Chondrocyte (in vitro differentiated cells): ENCODE results near the gene UCN2. TPM values are rescaled to one million over a fixed set of nuclear protein-coding genes. Genes with fewer than 3 reads are reported as not detected.

Experiments
- DNase-seq: peaks from one replicate; pipeline ENCODE4 v3.0.0; 2021; ENCODE audit warnings: mixed read lengths, low spot score
- H3K27ac Mint-ChIP-seq: one replicate; pipeline ENCODE4 v1.8.0; 2021; ENCODE audit warnings: mild to moderate bottlenecking, moderate library complexity, mixed read lengths; ENCODE audit not compliant: unreplicated experiment
- H3K27me3 Mint-ChIP-seq: 2 replicates; pipeline ENCODE4 v1.8.0; 2021; ENCODE audit warnings: low read depth, mixed read lengths
- H3K36me3 Mint-ChIP-seq: 2 replicates; pipeline ENCODE4 v1.8.0; 2021; ENCODE audit warnings: low read depth, mixed read lengths
- H3K4me1 Mint-ChIP-seq: 2 replicates; pipeline ENCODE4 v1.8.0; 2021; ENCODE audit warnings: low read depth, mild to moderate bottlenecking, mixed read lengths
- H3K4me3 Mint-ChIP-seq: one replicate; pipeline ENCODE4 v1.8.0; 2021; ENCODE audit warnings: mild to moderate bottlenecking, moderate library complexity, mixed read lengths; ENCODE audit not compliant: unreplicated experiment
- H3K9me3 Mint-ChIP-seq: 2 replicates; pipeline ENCODE4 v1.8.0; 2021; ENCODE audit warnings: low read depth, mixed read lengths
- total RNA-seq: library from RNA; stranded (reverse); gene quantifications from 3 replicates; pipeline ENCODE4 v1.2.1, GENCODE V29; 2021
- TF ChIP-seq, protein P1 (sequence below): fragments of 200-600 bp; sonication (generic); IDR thresholded peaks from 2 replicates; pipeline ENCODE4 v1.5.0; 2021; ENCODE audit warnings: antibody characterized with exemption, mild to moderate bottlenecking, moderate library complexity

Gene UCN2
- total RNA-seq, 1 donor from 2014 or later: 3.3 TPM

DNA sequence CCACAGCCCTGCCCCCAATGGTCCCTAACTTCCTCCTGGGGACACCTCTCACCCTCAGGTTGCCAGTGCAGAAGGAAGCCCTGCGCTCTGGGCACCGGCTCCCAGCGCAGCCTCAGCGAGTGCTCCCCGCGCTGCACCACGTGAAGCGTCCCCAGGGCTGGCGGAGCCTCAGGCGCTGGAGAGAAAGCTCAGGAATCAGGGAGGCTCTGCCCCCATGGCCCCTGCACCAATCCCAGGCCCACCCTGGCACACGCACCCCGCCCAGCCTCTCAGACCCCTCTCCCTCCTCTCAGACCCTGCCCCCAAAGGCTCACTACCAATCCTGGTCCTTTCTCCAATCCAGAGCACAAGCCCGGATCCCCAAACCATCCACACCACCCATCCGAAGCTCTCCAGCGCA is 24.6 kb upstream of the UCN2 start:
- no peak for DNase-seq
- H3K27ac Mint-ChIP-seq: no peak overlapping the region
- TF ChIP-seq, protein P1, sequence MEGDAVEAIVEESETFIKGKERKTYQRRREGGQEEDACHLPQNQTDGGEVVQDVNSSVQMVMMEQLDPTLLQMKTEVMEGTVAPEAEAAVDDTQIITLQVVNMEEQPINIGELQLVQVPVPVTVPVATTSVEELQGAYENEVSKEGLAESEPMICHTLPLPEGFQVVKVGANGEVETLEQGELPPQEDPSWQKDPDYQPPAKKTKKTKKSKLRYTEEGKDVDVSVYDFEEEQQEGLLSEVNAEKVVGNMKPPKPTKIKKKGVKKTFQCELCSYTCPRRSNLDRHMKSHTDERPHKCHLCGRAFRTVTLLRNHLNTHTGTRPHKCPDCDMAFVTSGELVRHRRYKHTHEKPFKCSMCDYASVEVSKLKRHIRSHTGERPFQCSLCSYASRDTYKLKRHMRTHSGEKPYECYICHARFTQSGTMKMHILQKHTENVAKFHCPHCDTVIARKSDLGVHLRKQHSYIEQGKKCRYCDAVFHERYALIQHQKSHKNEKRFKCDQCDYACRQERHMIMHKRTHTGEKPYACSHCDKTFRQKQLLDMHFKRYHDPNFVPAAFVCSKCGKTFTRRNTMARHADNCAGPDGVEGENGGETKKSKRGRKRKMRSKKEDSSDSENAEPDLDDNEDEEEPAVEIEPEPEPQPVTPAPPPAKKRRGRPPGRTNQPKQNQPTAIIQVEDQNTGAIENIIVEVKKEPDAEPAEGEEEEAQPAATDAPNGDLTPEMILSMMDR: no peak
- H3K4me1 Mint-ChIP-seq: no peaks in the 10 kb centered on the region
- peaks cover 8% of the 10 kb centered on the region for H3K36me3 Mint-ChIP-seq
- no peaks in the 10 kb centered on the region for H3K27me3 Mint-ChIP-seq
- no peaks in the 10 kb centered on the region for H3K9me3 Mint-ChIP-seq
- H3K4me3 Mint-ChIP-seq: no peak overlapping the region

GRCh38 chr3:48587686-48588085 is 24.1 kb upstream of the UCN2 start:
- peaks cover 8% of the 10 kb centered on the region for H3K36me3 Mint-ChIP-seq
- H3K9me3 Mint-ChIP-seq: no peaks in the 10 kb centered on the region
- H3K4me3 Mint-ChIP-seq: no peak overlapping the region
- TF ChIP-seq, protein P1: no peak
- H3K27me3 Mint-ChIP-seq: no peaks in the 10 kb centered on the region
- no peaks in the 10 kb centered on the region for H3K4me1 Mint-ChIP-seq
- no peak for DNase-seq
- H3K27ac Mint-ChIP-seq: peak overlapping the region; percentile 8

- H3K9me3 Mint-ChIP-seq: no peaks in the 10 kb centered on the region
- H3K4me3 Mint-ChIP-seq: no peak overlapping the region
- H3K36me3 Mint-ChIP-seq: peaks cover 10% of the 10 kb centered on the region
- H3K27ac Mint-ChIP-seq: no peak overlapping the region
- H3K4me1 Mint-ChIP-seq: no peaks in the 10 kb centered on the region
- H3K27me3 Mint-ChIP-seq: no peaks in the 10 kb centered on the region
- DNase-seq: no peak
- TF ChIP-seq, protein P1: no peak
These were observed 21.8 kb upstream of the UCN2 start for GRCh38 chr3:48585411-48585810.

GRCh38 chr3:48584836-48585235 is 21.3 kb upstream of the UCN2 start:
- Mint-ChIP-seq H3K9me3 (no peaks in the 10 kb centered on the region), H3K36me3 (peaks cover 10% of the 10 kb centered on the region), H3K4me3 (no peak overlapping the region), H3K27me3 (no peaks in the 10 kb centered on the region), H3K27ac (no peak overlapping the region), H3K4me1 (no peaks in the 10 kb centered on the region)
- TF ChIP-seq, protein P1: no peak
- no peak for DNase-seq

- DNase-seq: no peak
- Mint-ChIP-seq H3K27me3 (no peaks in the 10 kb centered on the region), H3K4me3 (no peak overlapping the region), H3K9me3 (no peaks in the 10 kb centered on the region), H3K4me1 (no peaks in the 10 kb centered on the region), H3K27ac (no peak overlapping the region), H3K36me3 (peaks cover 12% of the 10 kb centered on the region)
- TF ChIP-seq, protein P1: no peak
These were observed 18.3 kb upstream of the UCN2 start for GRCh38 chr3:48581621-48582481.
